Fibroblast of skin of back (primary cell): Measurements from ENCODE around the gene GLB1L2.

Experiments
- DNase-seq: peaks from one replicate; pipeline ENCODE4 v3.0.0-alpha.2; 2013

Gene GLB1L2

GRCh38 chr11:134369656-134370525 is 38.1 kb downstream of the GLB1L2 start:
- no peak for DNase-seq

- DNase-seq, result no peak
These were observed 39.0 kb downstream of the GLB1L2 start for GRCh38 chr11:134370526-134371435.

DNA sequence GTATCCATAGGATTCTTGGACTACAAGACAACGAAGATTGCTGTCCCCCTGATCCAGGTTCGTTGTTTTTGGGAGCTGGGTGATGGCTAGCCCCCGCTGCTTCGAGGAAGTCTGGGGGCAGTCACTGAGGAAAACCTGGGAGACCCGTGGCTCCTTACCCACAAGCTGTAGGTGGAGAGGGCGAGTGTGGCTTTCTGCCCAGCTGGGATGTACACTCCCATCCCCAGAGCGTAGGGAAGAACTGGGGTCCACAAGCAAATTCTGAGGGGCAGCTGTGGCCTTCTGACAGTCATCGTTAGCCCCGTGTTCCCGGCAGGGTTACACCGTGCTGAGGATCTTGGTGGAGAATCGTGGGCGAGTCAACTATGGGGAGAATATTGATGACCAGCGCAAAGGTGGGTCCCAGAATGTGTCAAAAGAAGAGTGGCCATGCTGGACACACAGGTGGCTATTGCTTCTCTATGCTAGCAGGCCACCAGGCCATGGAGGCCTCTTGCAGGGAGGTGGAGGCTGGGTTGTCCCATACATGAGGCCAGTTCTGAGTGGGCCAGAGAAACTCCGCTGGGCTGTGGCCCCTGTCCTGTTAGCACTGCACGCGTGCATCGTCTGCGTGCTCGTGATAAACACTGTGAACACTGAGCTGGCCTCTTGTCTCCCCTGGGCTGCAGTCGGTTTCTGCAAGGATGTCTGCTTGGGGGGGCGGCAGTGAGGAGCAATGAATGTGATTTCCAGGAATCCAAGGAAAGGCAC is 39.8 kb downstream of the GLB1L2 start:
- no peak for DNase-seq

GRCh38 chr11:134372536-134372935 is 40.7 kb downstream of the GLB1L2 start:
- DNase-seq, result no peak

DNA sequence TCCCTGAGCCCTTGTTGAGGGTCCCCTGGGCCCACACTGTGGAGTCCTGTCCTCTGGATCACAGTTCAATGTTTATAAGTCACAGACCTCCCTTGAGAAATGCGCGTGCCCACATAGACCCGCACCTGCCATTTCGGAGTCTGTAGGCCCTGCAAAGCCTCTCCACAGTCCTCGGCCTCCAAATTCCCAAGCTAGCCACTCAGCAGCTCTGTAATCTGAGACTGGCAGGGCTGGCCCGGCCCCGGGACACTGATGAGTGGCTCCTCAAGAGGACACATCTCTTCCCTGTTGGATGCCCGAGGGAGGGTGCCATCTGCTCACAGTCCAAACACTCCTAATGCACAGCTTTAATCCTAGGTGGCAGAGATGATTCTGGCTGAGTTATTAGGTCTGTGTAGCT is 41.2 kb downstream of the GLB1L2 start:
- DNase-seq, result no peak

- DNase-seq, result no peak
These were observed 41.8 kb downstream of the GLB1L2 start for GRCh38 chr11:134373591-134374052.

GRCh38 chr11:134374171-134374570 is 42.4 kb downstream of the GLB1L2 start:
- DNase-seq, result no peak

DNA sequence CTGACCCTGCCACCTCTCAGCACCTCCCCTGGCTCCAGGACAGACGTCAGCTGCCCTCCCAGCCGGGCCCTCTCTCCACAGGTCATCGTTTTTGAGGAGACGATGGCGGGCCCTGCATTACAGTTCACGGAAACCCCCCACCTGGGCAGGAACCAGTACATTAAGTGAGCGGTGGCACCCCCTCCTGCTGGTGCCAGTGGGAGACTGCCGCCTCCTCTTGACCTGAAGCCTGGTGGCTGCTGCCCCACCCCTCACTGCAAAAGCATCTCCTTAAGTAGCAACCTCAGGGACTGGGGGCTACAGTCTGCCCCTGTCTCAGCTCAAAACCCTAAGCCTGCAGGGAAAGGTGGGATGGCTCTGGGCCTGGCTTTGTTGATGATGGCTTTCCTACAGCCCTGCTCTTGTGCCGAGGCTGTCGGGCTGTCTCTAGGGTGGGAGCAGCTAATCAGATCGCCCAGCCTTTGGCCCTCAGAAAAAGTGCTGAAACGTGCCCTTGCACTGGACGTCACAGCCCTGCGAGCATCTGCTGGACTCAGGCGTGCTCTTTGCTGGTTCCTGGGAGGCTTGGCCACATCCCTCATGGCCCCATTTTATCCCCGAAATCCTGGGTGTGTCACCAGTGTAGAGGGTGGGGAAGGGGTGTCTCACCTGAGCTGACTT is 43.2 kb downstream of the GLB1L2 start:
- no peak for DNase-seq

DNA sequence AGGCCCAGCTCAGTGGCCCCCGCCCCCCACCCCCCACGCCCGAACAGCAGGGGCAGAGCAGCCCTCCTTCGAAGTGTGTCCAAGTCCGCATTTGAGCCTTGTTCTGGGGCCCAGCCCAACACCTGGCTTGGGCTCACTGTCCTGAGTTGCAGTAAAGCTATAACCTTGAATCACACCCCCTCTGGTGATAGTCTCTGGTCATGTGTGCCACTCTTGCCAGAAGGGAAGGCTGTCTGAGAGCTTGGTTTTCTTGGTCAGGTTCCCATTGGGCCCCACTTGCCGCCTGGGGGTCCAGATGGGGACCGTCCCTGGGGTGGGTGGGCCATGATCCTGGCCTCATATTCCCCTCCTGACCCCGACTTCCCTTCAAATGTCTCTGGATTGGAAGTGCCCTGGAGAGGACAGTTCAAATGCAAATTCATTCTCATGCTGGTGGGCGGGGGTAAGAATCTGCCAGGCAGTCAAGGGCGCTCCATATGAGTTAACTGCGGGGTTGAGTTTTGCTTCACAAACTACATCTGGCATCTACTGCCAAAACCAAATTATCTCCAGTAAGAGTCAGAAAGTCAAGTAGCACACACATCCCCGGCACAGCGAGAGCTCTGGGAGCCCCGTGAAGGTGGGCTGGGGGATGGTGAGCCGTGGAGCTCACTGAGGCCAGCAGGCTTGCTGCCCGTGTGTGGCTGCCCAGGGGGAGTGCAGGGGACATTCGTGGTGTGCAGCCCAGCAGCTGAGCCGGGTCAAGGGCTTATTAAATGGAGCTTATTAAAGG is 44.5 kb downstream of the GLB1L2 start:
- DNase-seq, result no peak

GRCh38 chr11:134377876-134378275 is 46.1 kb downstream of the GLB1L2 start:
- no peak for DNase-seq

DNA sequence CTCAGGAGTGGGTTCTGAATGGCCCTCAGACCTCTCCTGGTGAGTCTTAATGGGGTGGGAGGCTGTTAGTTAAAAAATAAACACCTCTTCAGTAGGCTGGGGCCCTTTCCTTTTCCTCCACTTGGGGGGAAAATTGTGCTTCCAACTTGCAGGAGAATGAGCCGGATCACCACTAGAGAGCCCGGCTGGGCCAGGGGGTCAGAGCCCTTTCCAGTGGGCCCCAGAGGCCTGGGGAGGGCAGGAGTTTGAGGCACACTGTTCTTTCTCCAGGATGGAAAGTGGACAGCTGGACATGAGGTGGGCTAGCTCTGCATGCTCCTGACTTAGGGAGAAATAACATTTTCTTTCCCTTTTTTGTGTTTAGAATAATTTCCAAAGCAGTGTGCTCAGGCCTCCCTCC is 47.5 kb downstream of the GLB1L2 start:
- DNase-seq, result no peak

DNA sequence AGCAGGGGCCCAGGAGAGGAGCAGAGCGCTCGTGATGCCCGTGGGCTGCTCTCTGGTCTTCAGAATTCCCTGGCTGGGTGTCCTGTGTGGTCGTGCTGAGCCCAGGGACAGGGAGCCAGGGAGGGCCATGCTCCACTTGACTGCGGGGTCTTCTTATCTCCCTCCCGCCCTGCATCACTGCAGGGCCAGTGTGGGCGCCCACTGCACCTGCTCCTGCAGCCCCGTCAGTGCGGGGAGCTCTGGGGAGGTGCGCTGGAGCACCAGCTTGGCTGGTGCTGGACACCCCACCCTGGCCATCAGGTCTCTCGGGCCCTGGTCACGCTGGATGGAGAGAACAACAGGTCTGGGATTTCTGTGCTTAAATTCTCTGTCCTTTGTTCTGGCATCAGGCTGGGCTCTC is 48.4 kb downstream of the GLB1L2 start:
- no peak for DNase-seq

- DNase-seq, result no peak
These were observed 49.0 kb downstream of the GLB1L2 start for GRCh38 chr11:134380785-134381184.

DNA sequence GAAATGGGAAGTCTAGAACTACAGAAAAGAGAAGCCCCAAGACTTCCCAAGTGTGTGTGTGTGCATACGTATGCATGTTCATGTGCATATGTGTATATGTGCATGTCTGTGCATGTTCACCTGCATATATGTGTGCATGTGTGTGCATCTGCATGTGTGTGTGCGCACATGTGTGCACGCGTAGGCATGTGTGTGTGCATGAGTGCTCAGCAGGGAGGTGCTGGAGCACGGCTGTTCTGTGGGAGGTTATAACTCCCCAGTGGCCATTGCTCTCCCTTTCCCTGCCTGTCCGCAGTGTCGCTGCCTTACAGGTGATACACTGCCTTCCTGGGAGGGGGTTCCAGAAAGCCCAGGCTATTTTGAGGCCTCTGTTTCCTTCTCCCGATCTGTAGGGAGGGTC is 50.5 kb downstream of the GLB1L2 start:
- DNase-seq, result no peak

- DNase-seq, result no peak
These were observed 51.0 kb downstream of the GLB1L2 start for GRCh38 chr11:134382830-134383229.

GRCh38 chr11:134383576-134384221 is 51.9 kb downstream of the GLB1L2 start:
- DNase-seq, result no peak

GRCh38 chr11:134384406-134384805 is 52.6 kb downstream of the GLB1L2 start:
- DNase-seq, result no peak

- DNase-seq, result no peak
These were observed 53.4 kb downstream of the GLB1L2 start for GRCh38 chr11:134385171-134385570.

DNA sequence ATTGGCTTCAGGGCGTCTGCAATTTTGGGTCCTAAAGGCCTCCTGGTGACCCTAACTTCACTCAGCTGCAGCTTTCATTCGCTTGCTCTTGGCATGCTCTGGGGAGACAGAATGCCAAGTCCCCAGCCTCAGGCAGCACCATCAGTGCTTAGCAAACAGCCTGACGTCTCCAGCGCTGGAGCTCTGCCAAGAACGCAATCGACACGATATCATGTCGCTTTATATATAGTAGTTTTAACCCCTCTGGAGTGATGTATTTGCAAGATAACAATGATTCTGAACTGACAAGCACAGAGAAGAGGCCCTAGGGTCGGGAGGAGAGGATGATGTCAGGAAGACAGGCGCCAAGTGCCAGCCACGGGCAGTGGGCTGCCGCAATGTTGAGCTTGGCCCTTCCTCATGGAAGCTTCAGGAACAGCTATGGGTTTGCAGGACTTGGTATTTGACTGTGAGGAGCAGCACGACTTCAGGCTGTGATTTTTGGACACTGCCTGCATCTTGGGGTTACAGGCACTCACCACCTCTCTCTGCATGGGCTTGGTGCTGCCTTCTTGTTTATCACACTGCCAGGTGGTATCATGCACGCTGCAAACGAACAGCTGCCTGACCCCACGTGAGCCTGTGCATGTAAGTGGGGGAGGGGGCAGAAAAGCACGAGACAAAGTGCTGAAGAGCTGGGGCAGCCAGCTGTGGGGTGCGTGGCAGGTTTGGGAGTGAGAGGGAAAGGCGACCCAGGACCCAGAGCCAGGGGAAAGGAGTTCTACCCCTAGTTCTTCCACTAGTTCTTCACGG is 54.2 kb downstream of the GLB1L2 start:
- no peak for DNase-seq

- DNase-seq, result no peak
These were observed 55.2 kb downstream of the GLB1L2 start for GRCh38 chr11:134386945-134387344.
